GM21423 (cell line): ENCODE results near the gene NOL4L.

Source experiments
- ATAC-seq: cut with Tn5 transposase; IDR thresholded peaks from one replicate; pipeline ENCODE4 v1.9.1; 2021; ENCODE audit warnings: mild to moderate bottlenecking, moderate library complexity; ENCODE audit not compliant: unreplicated experiment

Gene NOL4L

GRCh38 chr20:32613192-32614053 is 28.3 kb upstream of the NOL4L start:
- no peak for ATAC-seq

- no peak for ATAC-seq
These were observed 27.4 kb upstream of the NOL4L start for GRCh38 chr20:32612351-32613191.

- ATAC-seq: no peak
These were observed 26.7 kb upstream of the NOL4L start for GRCh38 chr20:32611868-32612267.

- no peak for ATAC-seq
These were observed 26.2 kb upstream of the NOL4L start for GRCh38 chr20:32611286-32611685.

GRCh38 chr20:32610472-32611218 is 25.5 kb upstream of the NOL4L start:
- ATAC-seq: no peak

- ATAC-seq: no peak
These were observed 24.9 kb upstream of the NOL4L start for GRCh38 chr20:32609993-32610392.

- no peak for ATAC-seq
These were observed 24.1 kb upstream of the NOL4L start for GRCh38 chr20:32609111-32609773.

GRCh38 chr20:32608664-32609015 is 23.5 kb upstream of the NOL4L start:
- ATAC-seq: no peak

GRCh38 chr20:32607727-32608663 is 22.9 kb upstream of the NOL4L start:
- ATAC-seq: no peak

- no peak for ATAC-seq
These were observed 22.2 kb upstream of the NOL4L start for GRCh38 chr20:32607324-32607723.

GRCh38 chr20:32606790-32607189 is 21.7 kb upstream of the NOL4L start:
- no peak for ATAC-seq

GRCh38 chr20:32606107-32606506 is 21.0 kb upstream of the NOL4L start:
- no peak for ATAC-seq

GRCh38 chr20:32605167-32605656 is 20.1 kb upstream of the NOL4L start:
- ATAC-seq: no peak

GRCh38 chr20:32603046-32603726 is 18.1 kb upstream of the NOL4L start:
- no peak for ATAC-seq

GRCh38 chr20:32602273-32602672 is 17.1 kb upstream of the NOL4L start:
- ATAC-seq: no peak

- ATAC-seq: no peak
These were observed 15.6 kb upstream of the NOL4L start for GRCh38 chr20:32600681-32601237.

GRCh38 chr20:32599783-32600340 is 14.7 kb upstream of the NOL4L start:
- no peak for ATAC-seq

- ATAC-seq: no peak
These were observed 13.5 kb upstream of the NOL4L start for GRCh38 chr20:32598606-32599005.
